ENCODE data around the gene CYBRD1.

Gene CYBRD1

GRCh38 chr2:171505374-171505773 lies 16.9 kb upstream of the CYBRD1 start:
- no peak for DNase-seq (ENCODE audit: insufficient read length, low spot score)
- TF ChIP-seq POLR2A (IDR thresholded peaks at IDR 0.05; ENCODE audit: low read depth, low read length) = no peak
- peak; percentile 82 for FAIRE-seq

GRCh38 chr2:171509945-171510731 lies 12.1 kb upstream of the CYBRD1 start:
- FAIRE-seq = no peak

GRCh38 chr2:171512014-171512413 lies 10.3 kb upstream of the CYBRD1 start:
- FAIRE-seq (no peak), DNase-seq (ENCODE audit: insufficient read length, low spot score) (no peak)
- no peak for TF ChIP-seq POLR2A (IDR thresholded peaks at IDR 0.05; ENCODE audit: low read depth, low read length)

More at GRCh38 chr2:171509945-171510731, 12.1 kb upstream of the CYBRD1 start:
- DNase-seq (ENCODE audit: insufficient read length, low spot score) = no peak
- TF ChIP-seq POLR2A (IDR thresholded peaks at IDR 0.05; ENCODE audit: low read depth, low read length) = no peak

- no peak for TF ChIP-seq POLR2A (IDR thresholded peaks at IDR 0.05; ENCODE audit: low read depth, low read length)
- FAIRE-seq = no peak
- no peak for DNase-seq (ENCODE audit: insufficient read length, low spot score)
These were observed 9.5 kb upstream of the CYBRD1 start for GRCh38 chr2:171512683-171513195.

GRCh38 chr2:171513719-171514160 lies 8.5 kb upstream of the CYBRD1 start:
- no peak for FAIRE-seq
- no peak for TF ChIP-seq POLR2A (IDR thresholded peaks at IDR 0.05; ENCODE audit: low read depth, low read length)
- no peak for DNase-seq (ENCODE audit: insufficient read length, low spot score)

GRCh38 chr2:171514908-171515582 lies 7.2 kb upstream of the CYBRD1 start:
- no peak for FAIRE-seq
- DNase-seq (ENCODE audit: insufficient read length, low spot score) = no peak
- TF ChIP-seq POLR2A (IDR thresholded peaks at IDR 0.05; ENCODE audit: low read depth, low read length) = no peak

GRCh38 chr2:171515672-171516298 lies 6.5 kb upstream of the CYBRD1 start:
- DNase-seq (ENCODE audit: insufficient read length, low spot score) = peak; percentile 54

GRCh38 chr2:171516793-171517192 lies 5.5 kb upstream of the CYBRD1 start:
- FAIRE-seq (no peak), DNase-seq (ENCODE audit: insufficient read length, low spot score) (no peak)
- TF ChIP-seq POLR2A (IDR thresholded peaks at IDR 0.05; ENCODE audit: low read depth, low read length) = no peak

More at GRCh38 chr2:171515672-171516298, 6.5 kb upstream of the CYBRD1 start:
- no peak for FAIRE-seq
- no peak for TF ChIP-seq POLR2A (IDR thresholded peaks at IDR 0.05; ENCODE audit: low read depth, low read length)

- FAIRE-seq (no peak), DNase-seq (ENCODE audit: insufficient read length, low spot score) (no peak)
- no peak for TF ChIP-seq POLR2A (IDR thresholded peaks at IDR 0.05; ENCODE audit: low read depth, low read length)
These were observed 1.8 kb upstream of the CYBRD1 start for GRCh38 chr2:171520471-171520870.

GRCh38 chr2:171521361-171522051 lies 768 bp upstream of the CYBRD1 start:
- FAIRE-seq = no peak
- DNase-seq (ENCODE audit: insufficient read length, low spot score) = no peak
- TF ChIP-seq POLR2A (IDR thresholded peaks at IDR 0.05; ENCODE audit: low read depth, low read length) = no peak

GRCh38 chr2:171522788-171523087 lies 464 bp downstream of the CYBRD1 start:
- TF ChIP-seq POLR2A (IDR thresholded peaks at IDR 0.05; ENCODE audit: low read depth, low read length) = no peak
- no peak for DNase-seq (ENCODE audit: insufficient read length, low spot score)
- FAIRE-seq = no peak

- DNase-seq (ENCODE audit: insufficient read length, low spot score) (peak; percentile 51), FAIRE-seq (peak; percentile 6)
- TF ChIP-seq POLR2A (IDR thresholded peaks at IDR 0.05; ENCODE audit: low read depth, low read length) = peak; percentile 15; the same call in 1 of the 2 replicates
These were observed 1.1 kb downstream of the CYBRD1 start for GRCh38 chr2:171523088-171524017.

- FAIRE-seq (no peak), DNase-seq (ENCODE audit: insufficient read length, low spot score) (no peak)
- no peak for TF ChIP-seq POLR2A (IDR thresholded peaks at IDR 0.05; ENCODE audit: low read depth, low read length)
These were observed 1.7 kb downstream of the CYBRD1 start for GRCh38 chr2:171524018-171524401.

Measured in H54 (cell line).